ENCODE results near the gene EFR3B. TPM values are rescaled to one million over a fixed set of nuclear protein-coding genes. Genes with fewer than 3 reads are reported as not detected.

The EFR3B gene
- total RNA-seq, 1 experiment from 2014 or later = 7.0 TPM

DNA sequence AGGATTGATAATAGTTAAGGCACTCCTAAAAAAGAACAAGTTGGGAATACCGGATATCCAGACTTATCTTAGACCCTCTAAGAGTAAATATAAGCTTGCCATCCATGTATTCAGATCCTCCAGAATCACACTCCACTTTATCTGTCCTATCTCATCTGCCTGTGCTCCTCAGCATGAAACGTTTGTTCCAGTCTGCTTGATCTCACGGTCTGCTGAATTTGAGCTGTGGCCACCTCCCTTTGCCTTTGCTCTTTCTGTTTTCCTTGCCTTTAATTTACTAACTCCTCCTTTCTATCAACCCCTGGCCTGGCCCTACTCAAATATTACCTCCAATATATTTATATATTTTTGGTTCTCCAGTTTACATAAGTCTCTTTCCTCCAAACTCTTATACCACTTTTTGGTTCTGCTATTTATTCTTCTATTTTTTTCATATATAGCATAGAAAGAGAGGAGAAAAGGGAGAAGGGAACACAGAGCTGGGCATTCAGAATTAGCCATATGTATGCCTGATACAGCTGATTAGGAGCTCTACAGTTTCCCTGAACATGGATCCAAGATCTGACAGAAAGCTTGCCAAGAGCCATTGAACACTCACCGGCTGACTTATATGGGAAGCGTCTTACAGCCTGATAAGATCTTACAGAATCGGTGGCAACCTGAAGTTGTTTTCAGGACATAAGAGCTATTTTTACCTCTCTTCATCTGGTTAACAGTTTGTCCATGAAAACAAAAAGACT is 48.3 kb upstream of the EFR3B start:
- Mint-ChIP-seq H3K4me3 (no peak overlapping the region), H3K36me3 (ENCODE audit: insufficient read depth in 1 of 3, low read depth in 3 of 3) (no peaks in the 10 kb centered on the region; a peak in 1 of 7 replicates), H3K4me1 (no peaks in the 10 kb centered on the region), H3K27ac (no peak overlapping the region), H3K9me3 (peaks cover 3 to 7% of the 10 kb centered on the region in 2 experiments; a peak in 3 of 5 replicates), H3K27me3 (ENCODE audit: low read depth) (peaks cover 7% of the 10 kb centered on the region)
- TF ChIP-seq, protein P1, sequence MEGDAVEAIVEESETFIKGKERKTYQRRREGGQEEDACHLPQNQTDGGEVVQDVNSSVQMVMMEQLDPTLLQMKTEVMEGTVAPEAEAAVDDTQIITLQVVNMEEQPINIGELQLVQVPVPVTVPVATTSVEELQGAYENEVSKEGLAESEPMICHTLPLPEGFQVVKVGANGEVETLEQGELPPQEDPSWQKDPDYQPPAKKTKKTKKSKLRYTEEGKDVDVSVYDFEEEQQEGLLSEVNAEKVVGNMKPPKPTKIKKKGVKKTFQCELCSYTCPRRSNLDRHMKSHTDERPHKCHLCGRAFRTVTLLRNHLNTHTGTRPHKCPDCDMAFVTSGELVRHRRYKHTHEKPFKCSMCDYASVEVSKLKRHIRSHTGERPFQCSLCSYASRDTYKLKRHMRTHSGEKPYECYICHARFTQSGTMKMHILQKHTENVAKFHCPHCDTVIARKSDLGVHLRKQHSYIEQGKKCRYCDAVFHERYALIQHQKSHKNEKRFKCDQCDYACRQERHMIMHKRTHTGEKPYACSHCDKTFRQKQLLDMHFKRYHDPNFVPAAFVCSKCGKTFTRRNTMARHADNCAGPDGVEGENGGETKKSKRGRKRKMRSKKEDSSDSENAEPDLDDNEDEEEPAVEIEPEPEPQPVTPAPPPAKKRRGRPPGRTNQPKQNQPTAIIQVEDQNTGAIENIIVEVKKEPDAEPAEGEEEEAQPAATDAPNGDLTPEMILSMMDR (conservative IDR thresholded peaks at IDR 0.05) = no peak
- Histone ChIP-seq H2BK15ac (ENCODE audit: low read depth, low read length) (no peak overlapping the region), H4K20me1 (ENCODE audit: control insufficient read depth, insufficient read depth, insufficient read length) (no peaks in the 10 kb centered on the region), H2AFZ (ENCODE audit: low read length) (no peak overlapping the region), H4K5ac (ENCODE audit: insufficient read length, low read depth, low read length) (no peak overlapping the region), H3K79me2 (ENCODE audit: insufficient read depth, low read length) (no peaks in the 10 kb centered on the region), H2BK5ac (ENCODE audit: insufficient read length, low read length) (no peak overlapping the region), H3T11ph (ENCODE audit: low read length) (no peak overlapping the region), H2BK12ac (ENCODE audit: insufficient read length, low read depth, low read length) (no peak overlapping the region), H2AK5ac (ENCODE audit: insufficient read length, low read length) (no peak overlapping the region), H3K23me2 (ENCODE audit: insufficient read length, low read depth, low read length, poor library complexity, severe bottlenecking) (no peaks in the 10 kb centered on the region), H3K9me3 (ENCODE audit: control insufficient read depth, low read depth, low read length) (no peaks in the 10 kb centered on the region), H4K8ac (replicated peaks; ENCODE audit: insufficient read length, low read depth, low read length) (no peak overlapping the region), H3K27me3 (ENCODE audit: insufficient read depth, low read length) (no peaks in the 10 kb centered on the region), H3K4ac (ENCODE audit: low read depth, low read length) (no peak overlapping the region), H3K4me2 (ENCODE audit: insufficient read depth, insufficient read length, low read length) (no peak overlapping the region), H2BK120ac (ENCODE audit: low read depth, low read length, poor library complexity, severe bottlenecking) (no peak overlapping the region), H3K23ac (ENCODE audit: insufficient read length, low read depth, low read length) (no peak overlapping the region), H3K9ac (ENCODE audit: extremely low read depth, insufficient read length, low read length) (no peak overlapping the region), H3K18ac (ENCODE audit: insufficient read length, low read depth, low read length) (no peak overlapping the region), H3K56ac (ENCODE audit: insufficient read length, low read depth, low read length) (no peak overlapping the region), H3K4me1 (ENCODE audit: insufficient read depth, low read length) (no peaks in the 10 kb centered on the region), H3K79me1 (ENCODE audit: insufficient read depth, low read depth, low read length, poor library complexity, severe bottlenecking) (no peaks in the 10 kb centered on the region), H2BK20ac (ENCODE audit: low read depth, low read length, poor library complexity, severe bottlenecking) (no peak overlapping the region), H3K27ac (ENCODE audit: insufficient read length, low read depth, low read length) (no peak overlapping the region), H3K14ac (ENCODE audit: insufficient read depth, low read length) (no peak overlapping the region), H4K91ac (ENCODE audit: insufficient read length, low read depth, low read length) (no peak overlapping the region)
- WGBS (ENCODE audit: extremely low coverage, insufficient read length, low lambda C conversion rate) = no CpG with 5 or more reads among the region's 6 CpGs
- DNase-seq = no peak
